HepG2 (cell line): ENCODE measurements around the gene DYNC2H1. TPM values are rescaled to one million over a fixed set of nuclear protein-coding genes. Genes with fewer than 3 reads are reported as not detected.

ENCODE experiments used
- ATAC-seq: fragments of 200-7000 bp; cut with Tn5 transposase; 3 replicates; pipeline ENCODE4 v1.9.1; 2020; ENCODE audit warnings: mild to moderate bottlenecking, moderate library complexity
- BruUV-seq: library from RNA; stranded (reverse); fragments of 400-500 nt; replicated peaks from 2 replicates; lab custom pipeline; 2021; lab: Mats Ljungman, UMichigan
- CTCF ChIA-PET: fragments of 300-600 bp; formaldehyde crosslinking; extraction: SDS; loops from one replicate; lab custom pipeline; 2021; ENCODE audit warnings: low total read pairs, inconsistent platforms, low intra/inter-chr PET ratio; lab: Yijun Ruan, JAX
- POLR2A ChIA-PET: fragments of 350-600 bp; sonication (Branson Sonifier 250); formaldehyde crosslinking; loops from one replicate; lab custom pipeline; 2020; ENCODE audit warnings: antibody characterized with exemption, inconsistent platforms; lab: Yijun Ruan, JAX
- DNase-seq: peaks from one replicate; pipeline ENCODE4 v3.0.0-alpha.2; 2015; ENCODE audit warnings: low spot score
- FAIRE-seq: peaks from 3 replicates; lab custom pipeline; 2011; peaks lifted over from hg19 to GRCh38; lab: Jason Lieb, UNC
- H2AFZ ChIP-seq: one replicate; pipeline ENCODE4 v1.6.1; 2011; ENCODE audit warnings: low read length, inconsistent platforms
- H3K27ac ChIP-seq: fragments of 300-600 bp; 3 replicates; pipeline ENCODE4 v1.8.0; 2011; ENCODE audit warnings: mixed run types, mild to moderate bottlenecking, mixed read lengths, low read length, inconsistent platforms; ENCODE audit not compliant: insufficient read depth; ENCODE audit errors: extremely low read length
- H3K27me3 ChIP-seq, 2 experiments: fragments of 200-600 bp in 1 of 2; 2 replicates in 1 of 2; 3 replicates in 1 of 2; pipeline versions ENCODE4 v1.6.0 to v1.8.0; 2011; ENCODE audit warnings: low read length in 2 of 2, mild to moderate bottlenecking in 2 of 2, moderate library complexity in 2 of 2, inconsistent platforms in 1 of 2; ENCODE audit not compliant: insufficient read depth in 2 of 2, control insufficient read depth in 1 of 2
- H3K36me3 ChIP-seq, 2 experiments: fragments of 200-600 bp in 1 of 2; replicated peaks in 1 of 2; 2 replicates in 1 of 2; 3 replicates in 1 of 2; pipeline versions ENCODE4 v1.5.1 to v1.8.0; 2011; ENCODE audit warnings: low read length in 2 of 2, inconsistent platforms in 1 of 2; ENCODE audit not compliant: insufficient read depth in 2 of 2, control insufficient read depth in 1 of 2
- H3K4me1 ChIP-seq: 2 replicates; pipeline ENCODE4 v1.5.1; 2012; ENCODE audit warnings: low read length, inconsistent platforms; ENCODE audit not compliant: insufficient read depth
- H3K4me2 ChIP-seq: 2 replicates; pipeline ENCODE4 v1.6.0; 2011; ENCODE audit warnings: low read depth, low read length, inconsistent platforms
- H3K4me3 ChIP-seq, 3 experiments: fragments of 200-600 bp in 1 of 3; sonication (generic), shearing (Covaris generic) in 1 of 3; replicated peaks in 1 of 3; 2 replicates each; pipeline ENCODE4 v1.5.1; 2011 to 2016; ENCODE audit warnings: low read length in 3 of 3, inconsistent platforms in 2 of 3, low read depth in 2 of 3, mild to moderate bottlenecking in 2 of 3, control low read depth in 1 of 3, mixed read lengths in 1 of 3; ENCODE audit not compliant: insufficient read depth in 1 of 3
- H3K79me2 ChIP-seq: one replicate; pipeline ENCODE4 v1.6.1; 2011; ENCODE audit warnings: low read length, inconsistent platforms; ENCODE audit not compliant: insufficient read depth
- H3K9ac ChIP-seq: 2 replicates; pipeline ENCODE4 v1.6.0; 2011; ENCODE audit warnings: mild to moderate bottlenecking, low read depth, low read length, inconsistent platforms; ENCODE audit not compliant: insufficient read depth
- H3K9me3 ChIP-seq: 2 replicates; pipeline ENCODE4 v1.5.1; 2012; ENCODE audit warnings: mild to moderate bottlenecking, low read length
- H4K20me1 ChIP-seq: 2 replicates; pipeline ENCODE4 v1.6.0; 2011; ENCODE audit warnings: inconsistent platforms, mild to moderate bottlenecking, low read length, moderate library complexity; ENCODE audit not compliant: insufficient read depth
- AKAP8 ChIP-seq: sonication (generic); formaldehyde crosslinking; IDR thresholded peaks from 2 replicates; pipeline ENCODE4 v1.5.1; 2020; ENCODE audit warnings: mild to moderate bottlenecking, missing genetic modification reagents
- DPF2 ChIP-seq: sonication (generic); formaldehyde crosslinking; IDR thresholded peaks from 2 replicates; pipeline ENCODE4 v1.4.0; 2020; ENCODE audit warnings: mild to moderate bottlenecking, low read depth, missing genetic modification reagents, borderline replicate concordance
- KLF6 ChIP-seq: IDR thresholded peaks from 2 replicates; pipeline ENCODE4 v1.8.0; 2016; ENCODE audit warnings: missing biosample characterization, missing genetic modification reagents
- NFATC3 ChIP-seq: sonication (generic); formaldehyde crosslinking; IDR thresholded peaks from 2 replicates; pipeline ENCODE4 v1.5.1; 2020; ENCODE audit warnings: mild to moderate bottlenecking, missing genetic modification reagents
- ZNF24 ChIP-seq: fragments of 450-650 bp; IDR thresholded peaks from 2 replicates; pipeline ENCODE4 v1.6.1; 2017; ENCODE audit warnings: antibody characterized with exemption, mild to moderate bottlenecking
- ZNF441 ChIP-seq: sonication (generic); formaldehyde crosslinking; IDR thresholded peaks from 2 replicates; pipeline ENCODE4 v1.7.0; 2021; ENCODE audit warnings: missing genetic modification reagents, borderline replicate concordance
- WGBS: methylation state at CpG from one replicate; pipeline ENCODE4 v1.1.6; 2017; ENCODE audit warnings: low lambda C conversion rate; 5-methylcytosine and 5-hydroxymethylcytosine counted together
- in situ Hi-C: cut with HindIII; loops from 2 replicates; pipeline ENCODE4 v1.10.0; 2017; ENCODE audit warnings: low pct_unique_long_range_greater_than_20kb; ENCODE audit not compliant: extremely low pct_ligation_motif_present
- intact Hi-C: fragments of 100-400 bp; cut with micrococcal nuclease; formaldehyde crosslinking; loops from one replicate; pipeline ENCODE4 v1.10.0; 2022; ENCODE audit not compliant: unreplicated experiment
- polyA plus RNA-seq, 8 experiments: library from polyadenylated mRNA; depleted of rRNA in 3 of 8; stranded (reverse) in 7 of 8; unstranded in 1 of 8; fragments of >200 nt; fragmentation: Illumina TruSeq in 4 of 8; extraction: Trizol in 4 of 8; gene quantifications; 2 replicates each; pipeline versions ENCODE4 v1.2.1 to v1.2.3, GENCODE V29; 2011 to 2016; ENCODE audit warnings: low read depth in 4 of 8, missing spikeins in 1 of 8, mixed read lengths in 1 of 8; ENCODE audit not compliant: insufficient read depth in 1 of 8
- total RNA-seq, 5 experiments: library from RNA; depleted of rRNA; stranded (reverse); fragments of >200 nt; fragmentation: Illumina TruSeq; extraction: Trizol; gene quantifications; 2 replicates each; pipeline ENCODE4 v1.2.3, GENCODE V29; 2016; ENCODE audit warnings: low read depth in 1 of 5
- TF ChIP-seq, protein P1 (sequence below): sonication (generic); formaldehyde crosslinking; IDR thresholded peaks from 2 replicates; pipeline ENCODE4 v1.4.0; 2020; ENCODE audit warnings: missing genetic modification reagents
- TF ChIP-seq, protein P2 (sequence below): IDR thresholded peaks from 2 replicates; pipeline ENCODE4 v1.6.1; 2016; ENCODE audit warnings: missing genetic modification reagents, missing compliant biosample characterization
- TF ChIP-seq, protein P3 (sequence below): sonication (generic); formaldehyde crosslinking; IDR thresholded peaks from 2 replicates; pipeline ENCODE4 v1.9.0; 2021; ENCODE audit warnings: mild to moderate bottlenecking, missing genetic modification reagents
- TF ChIP-seq, protein P4 (sequence below): sonication (generic); IDR thresholded peaks from 2 replicates; pipeline ENCODE4 v1.6.1; 2016; ENCODE audit warnings: low read depth, borderline replicate concordance

Gene DYNC2H1
- total and polyA plus RNA-seq, 2 of the 13 experiments (the other 11 are each of a cell fraction or from before 2014, with no cell fraction given), result 0.49 to 0.66 TPM

DNA sequence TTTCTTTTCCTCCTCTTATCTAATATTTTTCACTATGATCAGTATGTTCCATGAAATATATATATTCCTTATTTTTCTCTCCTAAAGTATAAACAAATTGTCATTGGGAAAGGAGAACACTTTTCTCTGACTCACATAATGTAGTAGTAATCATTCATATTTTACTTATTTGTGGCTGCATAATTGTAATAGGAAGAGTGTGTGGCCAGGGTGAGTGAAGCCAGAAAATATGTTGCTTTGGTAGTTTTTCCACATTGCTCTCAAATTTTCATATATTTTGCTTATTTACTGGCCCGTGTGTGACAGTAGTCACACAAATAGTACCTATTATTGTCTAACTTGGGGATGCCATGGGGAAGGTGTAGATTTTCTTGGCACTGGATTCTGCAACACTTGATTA lies 172.1 kb downstream of the DYNC2H1 start (continued):
- no peak for TF ChIP-seq KLF6 (CRISPR knock-in tag)
- TF ChIP-seq, protein P1, sequence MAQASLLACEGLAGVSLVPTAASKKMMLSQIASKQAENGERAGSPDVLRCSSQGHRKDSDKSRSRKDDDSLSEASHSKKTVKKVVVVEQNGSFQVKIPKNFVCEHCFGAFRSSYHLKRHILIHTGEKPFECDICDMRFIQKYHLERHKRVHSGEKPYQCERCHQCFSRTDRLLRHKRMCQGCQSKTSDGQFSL (CRISPR knock-in tag), result no peak
- TF ChIP-seq, protein P2, sequence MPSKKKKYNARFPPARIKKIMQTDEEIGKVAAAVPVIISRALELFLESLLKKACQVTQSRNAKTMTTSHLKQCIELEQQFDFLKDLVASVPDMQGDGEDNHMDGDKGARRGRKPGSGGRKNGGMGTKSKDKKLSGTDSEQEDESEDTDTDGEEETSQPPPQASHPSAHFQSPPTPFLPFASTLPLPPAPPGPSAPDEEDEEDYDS (CRISPR knock-in tag), result no peak

DNA sequence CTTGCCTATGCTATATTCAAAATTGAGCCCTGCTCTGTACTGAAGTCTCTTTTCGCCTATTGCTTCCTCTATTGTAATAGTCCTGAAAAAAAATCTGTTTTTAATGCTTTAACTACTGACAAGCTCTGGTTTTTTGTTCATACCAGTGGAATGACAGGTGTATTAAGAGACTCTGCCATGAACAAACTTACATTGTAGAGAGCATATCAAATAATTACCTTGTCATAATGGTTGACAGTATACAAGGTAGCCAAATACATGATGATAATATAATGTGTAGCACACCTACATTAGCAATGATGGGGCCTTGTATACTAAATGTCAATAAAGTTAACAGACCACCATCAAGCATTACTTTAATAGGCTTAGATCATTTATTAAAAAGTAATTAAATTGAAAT lies 175.0 kb downstream of the DYNC2H1 start:
- no peaks in the 10 kb centered on the region for H3K79me2 ChIP-seq
- CTCF ChIA-PET, result no interaction called here
- intact Hi-C loops, result no loop called here

DNA sequence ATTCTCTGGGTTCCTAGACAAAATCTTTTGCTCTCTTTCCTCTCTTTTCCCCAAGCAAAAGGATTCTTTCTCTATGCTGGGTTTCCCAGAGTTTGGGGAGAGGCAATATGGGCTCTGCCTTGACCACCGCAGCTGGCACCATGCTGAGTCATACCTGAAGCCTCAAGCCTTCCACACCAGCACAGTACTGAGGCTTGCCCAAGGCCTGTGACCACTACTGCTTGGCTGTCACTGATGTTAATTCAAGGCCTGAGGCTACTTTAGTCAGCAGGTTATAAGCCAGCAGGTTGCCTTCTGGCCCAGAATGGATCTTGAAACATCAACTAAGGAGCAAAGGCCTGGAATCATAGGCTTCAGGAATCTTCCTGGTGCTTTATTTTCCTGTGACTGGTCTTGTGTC lies 185.3 kb downstream of the DYNC2H1 start:
- BruUV-seq, result no TSS peak
- no peak for ATAC-seq
- in situ Hi-C loops, result no loop called here
- TF ChIP-seq ZNF24 (no peak), DPF2 (CRISPR knock-in tag) (no peak), ZNF441 (CRISPR knock-in tag) (no peak)
- TF ChIP-seq, protein P3, sequence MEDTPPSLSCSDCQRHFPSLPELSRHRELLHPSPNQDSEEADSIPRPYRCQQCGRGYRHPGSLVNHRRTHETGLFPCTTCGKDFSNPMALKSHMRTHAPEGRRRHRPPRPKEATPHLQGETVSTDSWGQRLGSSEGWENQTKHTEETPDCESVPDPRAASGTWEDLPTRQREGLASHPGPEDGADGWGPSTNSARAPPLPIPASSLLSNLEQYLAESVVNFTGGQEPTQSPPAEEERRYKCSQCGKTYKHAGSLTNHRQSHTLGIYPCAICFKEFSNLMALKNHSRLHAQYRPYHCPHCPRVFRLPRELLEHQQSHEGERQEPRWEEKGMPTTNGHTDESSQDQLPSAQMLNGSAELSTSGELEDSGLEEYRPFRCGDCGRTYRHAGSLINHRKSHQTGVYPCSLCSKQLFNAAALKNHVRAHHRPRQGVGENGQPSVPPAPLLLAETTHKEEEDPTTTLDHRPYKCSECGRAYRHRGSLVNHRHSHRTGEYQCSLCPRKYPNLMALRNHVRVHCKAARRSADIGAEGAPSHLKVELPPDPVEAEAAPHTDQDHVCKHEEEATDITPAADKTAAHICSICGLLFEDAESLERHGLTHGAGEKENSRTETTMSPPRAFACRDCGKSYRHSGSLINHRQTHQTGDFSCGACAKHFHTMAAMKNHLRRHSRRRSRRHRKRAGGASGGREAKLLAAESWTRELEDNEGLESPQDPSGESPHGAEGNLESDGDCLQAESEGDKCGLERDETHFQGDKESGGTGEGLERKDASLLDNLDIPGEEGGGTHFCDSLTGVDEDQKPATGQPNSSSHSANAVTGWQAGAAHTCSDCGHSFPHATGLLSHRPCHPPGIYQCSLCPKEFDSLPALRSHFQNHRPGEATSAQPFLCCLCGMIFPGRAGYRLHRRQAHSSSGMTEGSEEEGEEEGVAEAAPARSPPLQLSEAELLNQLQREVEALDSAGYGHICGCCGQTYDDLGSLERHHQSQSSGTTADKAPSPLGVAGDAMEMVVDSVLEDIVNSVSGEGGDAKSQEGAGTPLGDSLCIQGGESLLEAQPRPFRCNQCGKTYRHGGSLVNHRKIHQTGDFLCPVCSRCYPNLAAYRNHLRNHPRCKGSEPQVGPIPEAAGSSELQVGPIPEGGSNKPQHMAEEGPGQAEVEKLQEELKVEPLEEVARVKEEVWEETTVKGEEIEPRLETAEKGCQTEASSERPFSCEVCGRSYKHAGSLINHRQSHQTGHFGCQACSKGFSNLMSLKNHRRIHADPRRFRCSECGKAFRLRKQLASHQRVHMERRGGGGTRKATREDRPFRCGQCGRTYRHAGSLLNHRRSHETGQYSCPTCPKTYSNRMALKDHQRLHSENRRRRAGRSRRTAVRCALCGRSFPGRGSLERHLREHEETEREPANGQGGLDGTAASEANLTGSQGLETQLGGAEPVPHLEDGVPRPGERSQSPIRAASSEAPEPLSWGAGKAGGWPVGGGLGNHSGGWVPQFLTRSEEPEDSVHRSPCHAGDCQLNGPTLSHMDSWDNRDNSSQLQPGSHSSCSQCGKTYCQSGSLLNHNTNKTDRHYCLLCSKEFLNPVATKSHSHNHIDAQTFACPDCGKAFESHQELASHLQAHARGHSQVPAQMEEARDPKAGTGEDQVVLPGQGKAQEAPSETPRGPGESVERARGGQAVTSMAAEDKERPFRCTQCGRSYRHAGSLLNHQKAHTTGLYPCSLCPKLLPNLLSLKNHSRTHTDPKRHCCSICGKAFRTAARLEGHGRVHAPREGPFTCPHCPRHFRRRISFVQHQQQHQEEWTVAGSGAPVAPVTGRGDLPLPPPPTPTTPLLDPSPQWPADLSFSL (CRISPR knock-in tag), result no peak

More for the DNA sequence above, 175.0 kb downstream of the DYNC2H1 start:
- Histone ChIP-seq H2AFZ (no peak overlapping the region), H3K9ac (no peak overlapping the region), H3K4me2 (no peak overlapping the region), H3K27me3 (no peaks in the 10 kb centered on the region), H4K20me1 (no peaks in the 10 kb centered on the region), H3K4me1 (no peaks in the 10 kb centered on the region), H3K9me3 (no peaks in the 10 kb centered on the region), H3K36me3 (no peaks in the 10 kb centered on the region)
- no peak for FAIRE-seq
- 3% methylated on average over 1 of the region's 1 CpG for WGBS
- POLR2A ChIA-PET, result no interaction called here
- no TSS peak for BruUV-seq
- no peak for DNase-seq
- TF ChIP-seq, protein P4, sequence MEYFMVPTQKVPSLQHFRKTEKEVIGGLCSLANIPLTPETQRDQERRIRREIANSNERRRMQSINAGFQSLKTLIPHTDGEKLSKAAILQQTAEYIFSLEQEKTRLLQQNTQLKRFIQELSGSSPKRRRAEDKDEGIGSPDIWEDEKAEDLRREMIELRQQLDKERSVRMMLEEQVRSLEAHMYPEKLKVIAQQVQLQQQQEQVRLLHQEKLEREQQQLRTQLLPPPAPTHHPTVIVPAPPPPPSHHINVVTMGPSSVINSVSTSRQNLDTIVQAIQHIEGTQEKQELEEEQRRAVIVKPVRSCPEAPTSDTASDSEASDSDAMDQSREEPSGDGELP, result no peak
- TF ChIP-seq AKAP8 (CRISPR knock-in tag) (no peak), NFATC3 (CRISPR knock-in tag) (no peak)
- TF ChIP-seq, all 625 proteins: peak for 0
- ATAC-seq, result no peak
- no peak overlapping the region for H3K4me3 ChIP-seq
- in situ Hi-C loops, result no loop called here
- H3K27ac ChIP-seq, result no peak overlapping the region

More for the DNA sequence above, 185.3 kb downstream of the DYNC2H1 start:
- WGBS, result 0% methylated on average over 1 of the region's 1 CpG
- intact Hi-C loops, result no loop called here
- Histone ChIP-seq H3K79me2 (no peaks in the 10 kb centered on the region), H3K9ac (no peak overlapping the region), H3K4me1 (no peaks in the 10 kb centered on the region), H4K20me1 (no peaks in the 10 kb centered on the region), H3K4me3 (no peak overlapping the region), H3K27ac (no peak overlapping the region), H2AFZ (no peak overlapping the region), H3K27me3 (no peaks in the 10 kb centered on the region), H3K4me2 (no peak overlapping the region), H3K36me3 (no peaks in the 10 kb centered on the region), H3K9me3 (peaks cover 61% of the 10 kb centered on the region)
- DNase-seq (no peak), FAIRE-seq (no peak)
- POLR2A ChIA-PET, result no interaction called here
- CTCF ChIA-PET, result no interaction called here
